ENCODE measurements around the gene IFNA21.
"Not testable (repeated sequence)": the region's sequence is repeated elsewhere in the genome, so short reads cannot be mapped to it uniquely, and the experiment has no call there.

The IFNA21 gene

GRCh38 chr9:21166560-21166959 is at the start of gene IFNA21:
IFNA21 (minus strand) TSS chr9:21166660; CDS start chr9:21166612, 48 bp downstream.
- in situ Hi-C loops (cut with MboI; ENCODE audit: low sequenced_read_pairs), result not testable (repeated sequence)

GRCh38 chr9:21213411-21214326 is 47.2 kb upstream of the IFNA21 start:
- in situ Hi-C loops (cut with MboI; ENCODE audit: low sequenced_read_pairs), result loop anchor here (25.0 kb wide), 1 partner anchor 574 kb away; no protein-coding TSS in a partner anchor

DNA sequence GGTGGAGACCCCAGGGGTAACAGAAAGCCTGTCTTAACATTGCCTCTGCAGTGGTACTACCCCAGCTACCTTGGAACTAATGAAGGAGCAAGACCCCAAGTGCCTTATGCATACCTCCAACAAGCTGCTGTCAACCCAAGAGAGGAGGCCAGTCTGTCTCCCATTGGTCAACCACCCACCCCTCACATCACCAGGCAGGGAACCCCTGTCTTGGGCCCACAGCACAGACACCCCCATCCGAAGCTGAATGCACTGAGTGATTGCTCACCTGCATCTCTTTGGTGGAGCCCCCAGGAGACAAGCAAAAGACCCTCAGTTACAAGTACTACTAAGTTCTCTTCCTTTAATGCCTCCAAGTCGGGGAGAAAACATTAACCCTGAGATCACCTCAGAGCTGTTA is 45.7 kb upstream of the IFNA21 start:
- in situ Hi-C loops (cut with MboI; ENCODE audit: low sequenced_read_pairs), result loop anchor here (25.0 kb wide), 1 partner anchor 575 kb away; no protein-coding TSS in a partner anchor

DNA sequence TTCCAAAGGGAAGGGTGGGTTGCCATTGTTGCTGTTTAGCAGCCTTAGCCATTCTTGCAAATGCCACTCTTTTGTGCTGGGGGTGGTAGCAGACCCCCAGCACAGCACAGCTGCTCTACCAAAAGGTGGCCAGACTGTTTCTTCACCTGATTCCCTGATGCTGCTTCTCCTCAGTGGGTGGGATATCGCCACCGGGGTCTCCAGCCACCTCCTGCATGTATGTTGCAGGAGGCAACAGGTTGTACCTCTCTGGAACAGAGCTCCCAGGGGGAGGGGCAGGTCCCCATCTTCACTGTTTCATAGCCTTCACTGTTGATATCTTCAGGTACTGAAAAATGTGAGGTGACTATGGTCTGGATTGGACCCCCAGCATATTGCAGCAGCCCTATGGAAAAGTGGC is 44.3 kb upstream of the IFNA21 start:
- in situ Hi-C loops (cut with MboI; ENCODE audit: low sequenced_read_pairs), result loop anchor here (25.0 kb wide), 1 partner anchor 577 kb away; no protein-coding TSS in a partner anchor

DNA sequence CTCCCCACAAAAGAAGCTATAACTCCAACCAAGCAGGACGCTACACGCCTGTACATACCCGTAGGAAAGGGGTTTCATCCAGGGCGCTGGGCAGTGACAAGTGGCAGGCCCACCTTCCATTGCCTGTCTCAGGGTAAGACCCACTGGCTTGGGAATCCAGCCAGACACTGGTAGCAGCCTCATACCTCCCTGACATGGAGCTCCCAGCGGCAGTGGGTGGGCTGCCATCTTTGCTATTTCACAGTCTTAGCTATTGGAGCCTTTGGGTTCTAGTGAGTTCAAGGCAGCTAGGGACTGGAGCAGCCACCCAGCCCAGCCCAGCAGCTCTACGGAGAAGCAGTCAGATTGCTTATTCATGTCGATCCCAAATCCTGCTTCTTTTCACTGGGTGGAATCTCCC is 43.9 kb upstream of the IFNA21 start:
- in situ Hi-C loops (cut with MboI; ENCODE audit: low sequenced_read_pairs), result loop anchor here (25.0 kb wide), 1 partner anchor 577 kb away; no protein-coding TSS in a partner anchor

- in situ Hi-C loops (cut with MboI; ENCODE audit: low sequenced_read_pairs), result loop anchor here (25.0 kb wide), 1 partner anchor 580 kb away; no protein-coding TSS in a partner anchor
Observed at GRCh38 chr9:21207043-21207442, 40.6 kb upstream of the IFNA21 start, which contains the start of gene IFNA10. IFNA10 (minus strand) TSS chr9:21207143; CDS start chr9:21207097, 46 bp downstream.

- in situ Hi-C loops (cut with MboI; ENCODE audit: low sequenced_read_pairs), result loop anchor here (25.0 kb wide), 1 partner anchor 582 kb away; no protein-coding TSS in a partner anchor
Observed at GRCh38 chr9:21205204-21205603, 38.7 kb upstream of the IFNA21 start.

DNA sequence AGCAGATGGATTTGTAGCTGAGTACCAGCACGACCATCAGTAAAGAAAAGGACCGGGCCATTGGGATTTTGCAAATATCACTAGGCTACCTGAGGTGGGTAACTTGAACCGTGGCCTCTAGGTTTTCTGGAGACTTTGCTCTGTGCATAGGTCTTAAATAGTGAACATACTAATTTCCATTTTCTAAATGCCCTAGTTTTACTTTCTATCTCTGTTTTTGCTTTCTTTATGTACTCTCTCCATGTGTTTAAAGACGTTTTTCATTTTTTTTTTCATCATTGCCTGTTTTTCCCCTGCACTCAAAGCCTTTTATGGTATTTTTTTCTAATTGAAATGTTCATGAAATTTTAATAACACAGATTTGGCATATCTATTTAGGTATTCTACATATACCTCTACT is 35.6 kb upstream of the IFNA21 start, which contains the start of gene IFNA7:
IFNA7 (minus strand) TSS at position 101 of the 400 bp plus-strand sequence; CDS start at position 61, 40 bp downstream.
- in situ Hi-C loops (cut with MboI; ENCODE audit: low sequenced_read_pairs), result loop anchor here (25.0 kb wide), 1 partner anchor 585 kb away; no protein-coding TSS in a partner anchor

GRCh38 chr9:21194867-21195776 is 28.7 kb upstream of the IFNA21 start:
- in situ Hi-C loops (cut with MboI; ENCODE audit: low sequenced_read_pairs), result not testable (repeated sequence)

DNA sequence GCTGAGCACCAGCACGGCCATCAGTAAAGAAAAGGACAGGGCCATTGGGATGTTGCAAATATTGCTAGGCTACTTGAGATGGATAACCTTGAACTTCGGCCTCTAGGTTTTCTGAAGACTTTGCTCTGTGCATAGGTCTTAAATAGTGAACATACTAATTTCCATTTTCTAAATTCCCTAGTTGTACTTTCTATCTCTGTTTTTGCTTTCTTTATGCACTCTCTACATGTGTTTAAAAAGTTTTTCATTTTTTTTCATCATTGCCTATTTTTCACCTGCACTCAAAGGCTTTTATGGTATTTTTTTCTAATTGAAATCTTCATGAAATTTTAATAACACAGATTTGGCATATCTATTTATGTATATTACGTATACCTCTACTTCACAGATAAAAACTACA is 21.0 kb upstream of the IFNA21 start, which contains the start of gene IFNA4:
IFNA4 (minus strand) TSS at position 101 of the 400 bp plus-strand sequence; CDS start at position 45, 56 bp downstream.
- in situ Hi-C loops (cut with MboI; ENCODE audit: low sequenced_read_pairs), result not testable (repeated sequence)

DNA sequence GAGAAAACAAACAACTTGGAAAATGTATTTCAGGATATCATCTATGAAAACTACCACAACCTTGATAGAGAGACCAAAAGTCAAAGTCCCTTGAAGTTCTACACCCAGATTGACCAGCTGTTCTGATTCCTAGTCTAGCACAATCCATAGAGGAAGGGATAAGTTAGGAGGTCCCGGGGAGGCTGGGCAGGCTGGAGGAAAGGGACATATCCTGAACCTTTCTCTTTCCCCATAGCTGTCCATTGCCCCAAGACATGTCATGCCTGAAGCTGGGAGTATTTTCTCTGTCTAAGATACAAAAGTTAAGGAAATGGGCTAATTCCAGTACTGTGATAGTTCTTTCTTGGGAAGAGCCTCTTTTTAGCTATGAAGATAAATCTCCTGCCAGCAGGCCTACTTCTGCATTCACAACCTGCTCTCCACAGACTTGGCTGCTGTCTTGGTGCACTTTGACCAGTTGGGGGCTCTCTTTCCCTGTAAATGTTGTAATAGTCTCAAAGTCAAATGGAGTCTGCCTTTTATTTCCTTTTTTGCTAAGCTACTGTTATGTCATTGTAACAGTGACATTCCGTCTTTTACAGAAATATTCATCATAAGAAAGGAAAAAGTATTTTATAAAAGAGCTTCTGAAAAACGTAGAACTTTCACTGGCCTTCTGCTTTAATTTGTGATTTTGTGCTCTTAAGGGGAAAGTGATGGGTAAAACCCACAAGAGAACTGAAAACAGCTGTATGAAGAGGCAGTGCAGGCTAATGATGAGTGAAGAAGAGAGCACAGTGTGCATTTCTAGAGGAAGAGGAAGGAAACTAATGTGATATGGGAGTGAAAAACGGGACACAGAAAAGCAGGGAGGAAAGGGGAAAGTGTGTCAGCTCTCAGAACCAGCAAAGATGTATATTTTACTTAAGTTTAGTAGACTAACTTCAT is 16.6 kb upstream of the IFNA21 start:
- in situ Hi-C loops (cut with MboI; ENCODE audit: low sequenced_read_pairs), result not testable (repeated sequence)

DNA sequence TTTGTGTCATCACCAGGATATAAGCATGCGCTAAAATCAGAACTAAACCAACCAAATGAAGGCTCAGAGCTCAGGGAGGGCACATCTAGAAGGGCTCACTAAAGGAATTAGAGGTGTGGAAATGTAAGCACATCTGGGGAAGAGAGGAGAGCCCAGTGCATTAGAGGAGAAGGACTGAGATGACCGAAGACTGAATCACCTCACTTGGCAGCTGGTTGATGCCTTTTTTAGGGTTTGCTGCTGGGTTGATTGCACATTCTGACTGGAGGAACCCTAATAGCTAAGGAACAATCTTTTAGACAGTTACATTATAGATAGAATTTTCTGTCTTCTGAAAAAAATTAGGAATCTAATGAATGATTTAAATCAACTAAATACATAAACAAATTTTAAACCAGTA is 8.2 kb upstream of the IFNA21 start:
- in situ Hi-C loops (cut with MboI; ENCODE audit: low sequenced_read_pairs), result no loop called here

- in situ Hi-C loops (cut with MboI; ENCODE audit: low sequenced_read_pairs), result no loop called here
Observed at GRCh38 chr9:21172156-21172555, 5.7 kb upstream of the IFNA21 start.

DNA sequence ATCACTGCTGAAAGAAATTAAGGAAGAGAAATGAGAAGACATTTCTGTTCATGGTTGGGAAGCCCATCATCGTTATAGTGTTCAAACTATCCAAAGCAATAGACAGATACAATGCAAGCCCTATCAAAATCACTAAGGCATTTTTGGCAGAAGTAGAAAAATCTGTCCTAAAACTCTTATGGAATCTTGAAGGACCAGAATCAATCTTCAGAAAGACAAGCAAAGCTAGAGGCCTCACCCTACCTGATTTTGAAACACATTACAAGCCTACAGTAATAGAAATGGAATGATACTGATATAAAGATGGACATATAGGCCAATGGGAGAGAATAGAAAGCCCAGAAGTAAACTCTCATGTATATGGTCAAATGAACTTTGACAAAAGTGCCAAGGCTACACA is 4.9 kb upstream of the IFNA21 start:
- in situ Hi-C loops (cut with MboI; ENCODE audit: low sequenced_read_pairs), result no loop called here

GRCh38 chr9:21165516-21165915 is 944 bp downstream of the IFNA21 start:
- in situ Hi-C loops (cut with MboI; ENCODE audit: low sequenced_read_pairs), result no loop called here

DNA sequence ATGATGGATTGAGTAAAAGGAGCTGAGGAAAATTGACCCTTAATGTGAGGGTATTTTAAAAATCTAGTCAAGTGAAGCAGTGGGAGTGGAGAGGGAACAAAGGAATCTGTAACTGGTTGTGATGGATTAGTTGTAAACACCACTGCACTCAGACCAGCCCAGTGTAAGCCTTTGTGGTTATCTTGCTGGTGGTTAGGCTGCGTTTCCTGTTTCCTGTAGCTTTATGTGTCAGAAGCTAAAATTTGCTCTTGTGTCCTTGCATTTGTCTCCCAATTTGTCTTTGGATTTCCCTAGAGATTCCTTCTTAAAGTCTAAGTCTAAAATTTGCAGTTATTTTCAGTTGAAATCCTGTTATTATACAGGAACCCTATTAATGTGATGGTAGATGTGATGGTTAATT is 6.3 kb downstream of the IFNA21 start:
- in situ Hi-C loops (cut with MboI; ENCODE audit: low sequenced_read_pairs), result no loop called here

DNA sequence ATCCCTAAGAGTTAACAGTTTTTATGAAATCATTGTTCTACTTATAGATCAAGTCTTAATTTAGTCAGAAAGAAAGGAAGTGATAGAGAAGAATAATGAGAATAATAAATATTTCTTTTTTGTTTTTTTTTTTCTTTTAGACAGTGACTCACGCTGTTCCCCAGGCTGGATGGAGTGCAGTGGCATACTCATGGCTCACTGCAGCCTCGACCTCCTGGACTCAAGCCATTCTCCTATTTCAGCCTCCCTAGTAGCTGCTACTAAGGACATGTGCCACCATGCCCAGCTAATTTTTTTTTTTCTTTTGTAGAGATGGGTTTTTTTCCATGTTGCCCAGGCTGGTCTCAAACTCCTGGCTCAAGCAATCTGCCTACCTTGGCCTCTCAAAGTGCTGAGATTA is 11.0 kb downstream of the IFNA21 start:
- in situ Hi-C loops (cut with MboI; ENCODE audit: low sequenced_read_pairs), result no loop called here

GRCh38 chr9:21154018-21154608 is 12.3 kb downstream of the IFNA21 start:
- in situ Hi-C loops (cut with MboI; ENCODE audit: low sequenced_read_pairs), result no loop called here

DNA sequence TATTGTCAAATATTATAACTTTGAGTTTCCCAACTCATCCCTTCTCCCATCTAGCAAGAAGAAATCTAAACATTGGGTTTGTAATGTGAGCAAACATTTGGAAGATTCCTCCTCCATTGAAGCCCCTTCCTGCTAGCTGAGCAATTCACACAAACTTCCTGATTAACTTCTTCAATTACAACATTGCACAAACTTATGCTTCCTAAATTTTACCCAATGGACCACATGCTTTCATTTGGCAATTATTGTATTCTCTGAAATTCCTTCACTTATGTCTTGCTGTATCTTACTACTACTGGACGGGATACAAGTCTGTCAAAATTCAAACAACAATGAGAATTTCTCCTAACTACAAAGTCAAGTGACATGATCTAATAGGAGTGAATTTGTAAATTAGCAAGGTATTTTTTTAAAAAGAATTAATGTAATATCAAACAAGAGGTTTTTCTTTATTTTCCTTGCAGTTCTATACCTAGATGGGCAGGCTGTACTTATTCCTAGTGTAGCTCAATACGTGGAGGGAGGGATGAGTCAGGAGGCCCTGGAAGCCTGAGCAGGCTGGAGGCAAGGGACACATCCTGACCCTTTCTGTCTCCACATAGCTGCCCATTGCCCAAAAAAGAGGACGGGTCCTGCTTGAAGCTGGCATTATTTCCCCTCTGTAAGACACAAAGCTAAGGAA is 13.0 kb downstream of the IFNA21 start:
- in situ Hi-C loops (cut with MboI; ENCODE audit: low sequenced_read_pairs), result no loop called here
